Measurements from ENCODE around the gene BTRC.

BTRC gene

DNA sequence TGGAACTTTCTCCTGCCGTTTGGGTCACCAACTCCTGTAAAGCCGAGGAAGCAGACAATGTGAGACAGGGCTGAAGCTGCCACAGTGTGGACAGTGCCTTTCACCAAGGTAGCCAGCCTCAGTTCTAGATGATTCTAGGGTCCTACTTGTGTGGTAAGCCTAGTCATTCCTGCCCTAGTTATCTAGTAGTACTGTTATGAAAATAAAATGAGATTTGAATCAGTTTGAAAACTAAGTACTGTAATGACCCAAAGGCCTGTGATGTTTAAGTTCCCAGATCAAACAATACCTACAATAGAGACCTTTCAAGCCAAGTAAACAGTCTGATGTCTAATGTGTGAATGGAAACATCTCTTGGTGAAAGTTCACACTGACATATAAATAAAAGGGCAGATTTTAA is 197.0 kb downstream of the BTRC start:
- DNase-seq: no peak

DNA sequence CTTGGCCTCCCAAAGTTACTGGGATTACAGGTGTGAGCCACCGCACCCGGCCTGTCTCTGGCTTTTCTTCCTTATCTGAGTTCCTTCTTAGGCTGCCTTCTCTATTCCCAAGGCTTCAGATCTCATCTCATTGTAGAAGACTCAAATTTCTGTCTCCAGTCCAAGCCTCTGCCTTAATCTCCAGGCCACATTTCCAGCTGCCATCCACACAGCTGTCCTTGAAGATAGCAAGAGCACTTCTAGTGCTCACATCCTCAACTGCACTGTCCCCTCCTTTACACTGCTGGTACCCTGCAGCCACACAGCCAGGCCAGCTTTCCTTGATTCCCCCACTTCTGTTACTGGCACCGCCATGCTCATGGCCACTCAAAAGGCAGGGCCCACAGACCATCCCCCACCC is 198.5 kb downstream of the BTRC start:
- no peak for DNase-seq

DNA sequence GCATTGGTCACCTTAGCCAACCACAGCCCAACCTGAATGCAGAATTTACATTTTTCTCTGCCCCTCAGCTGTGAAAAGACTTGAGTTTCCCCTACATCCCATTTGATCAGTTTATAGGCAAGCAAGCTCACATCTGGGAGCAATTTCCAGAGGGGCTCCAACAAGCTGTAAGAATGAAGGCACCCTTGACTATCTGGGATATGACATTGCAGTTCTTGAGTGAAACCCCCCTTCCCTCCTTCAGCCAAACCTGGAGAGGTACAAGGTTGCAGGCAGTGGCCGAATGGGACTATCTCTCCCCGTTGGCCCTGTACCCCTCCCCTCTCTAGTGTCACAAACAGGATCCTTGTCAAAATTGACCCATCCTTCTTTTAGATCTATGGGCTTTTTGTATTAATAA is 203.6 kb downstream of the BTRC start:
- no peak for DNase-seq

DNA sequence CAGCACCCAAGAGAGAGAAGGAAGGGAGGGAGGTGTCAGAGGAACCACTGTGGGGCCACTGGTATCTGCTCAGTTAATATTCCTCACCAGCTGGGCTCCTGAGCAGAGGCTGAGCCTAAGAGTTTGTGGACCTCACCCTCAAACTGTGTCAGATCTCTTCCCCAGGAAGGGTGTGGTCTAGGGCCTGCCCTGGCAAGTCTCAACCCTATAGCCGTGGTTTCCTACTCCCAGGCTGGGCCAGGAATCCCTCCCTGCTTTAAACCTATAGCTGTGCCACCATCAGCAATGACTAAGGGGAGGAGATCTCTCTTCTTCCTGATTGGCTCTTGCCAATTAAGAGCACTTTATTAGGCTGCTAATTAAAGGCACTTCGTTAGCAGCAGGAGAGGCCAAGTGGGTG is 204.2 kb downstream of the BTRC start:
- no peak for DNase-seq

DNA sequence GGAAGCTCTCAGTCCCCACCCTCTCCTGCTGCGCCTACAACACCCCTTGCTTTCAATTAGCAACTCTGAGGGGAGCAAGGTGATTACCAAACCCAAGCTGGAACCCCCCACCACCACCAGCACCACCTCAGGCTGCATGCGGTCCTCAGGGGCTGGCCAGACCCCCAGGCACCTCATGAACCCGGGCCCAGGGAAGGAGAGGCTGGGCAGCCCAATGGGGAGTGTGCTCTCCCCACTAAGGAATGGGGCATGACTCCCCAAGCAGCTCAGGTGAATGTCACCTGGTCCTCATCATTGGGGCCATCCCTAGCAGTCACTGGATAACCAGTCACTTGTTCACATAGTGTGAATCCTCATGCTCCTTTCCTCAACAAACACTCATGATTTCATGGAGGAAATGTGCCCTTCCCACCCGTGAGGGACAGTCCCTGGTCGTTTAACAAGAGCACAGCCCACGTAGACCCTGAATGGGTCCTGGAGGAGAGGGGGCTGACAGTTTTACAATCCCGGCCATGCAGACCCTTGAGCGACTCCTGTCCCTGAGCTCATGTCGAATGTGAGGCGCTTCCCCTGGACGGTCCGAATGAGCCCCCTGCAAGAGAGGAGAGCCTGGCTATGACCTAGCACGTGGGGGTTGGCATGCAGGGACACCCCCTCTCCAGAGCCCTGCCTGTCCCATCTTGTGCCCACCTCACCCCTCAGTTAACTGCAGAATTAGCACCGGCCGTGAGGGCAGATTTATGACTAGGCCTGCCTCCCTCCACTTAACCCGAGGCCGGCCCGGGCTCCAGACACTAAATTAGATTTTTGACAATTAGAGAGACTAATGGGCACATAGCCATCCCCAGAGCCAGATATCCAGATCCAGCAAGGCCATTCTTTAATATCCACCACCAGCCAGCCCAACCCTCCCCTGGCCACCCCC is 205.0 kb downstream of the BTRC start:
- DNase-seq: no peak

DNA sequence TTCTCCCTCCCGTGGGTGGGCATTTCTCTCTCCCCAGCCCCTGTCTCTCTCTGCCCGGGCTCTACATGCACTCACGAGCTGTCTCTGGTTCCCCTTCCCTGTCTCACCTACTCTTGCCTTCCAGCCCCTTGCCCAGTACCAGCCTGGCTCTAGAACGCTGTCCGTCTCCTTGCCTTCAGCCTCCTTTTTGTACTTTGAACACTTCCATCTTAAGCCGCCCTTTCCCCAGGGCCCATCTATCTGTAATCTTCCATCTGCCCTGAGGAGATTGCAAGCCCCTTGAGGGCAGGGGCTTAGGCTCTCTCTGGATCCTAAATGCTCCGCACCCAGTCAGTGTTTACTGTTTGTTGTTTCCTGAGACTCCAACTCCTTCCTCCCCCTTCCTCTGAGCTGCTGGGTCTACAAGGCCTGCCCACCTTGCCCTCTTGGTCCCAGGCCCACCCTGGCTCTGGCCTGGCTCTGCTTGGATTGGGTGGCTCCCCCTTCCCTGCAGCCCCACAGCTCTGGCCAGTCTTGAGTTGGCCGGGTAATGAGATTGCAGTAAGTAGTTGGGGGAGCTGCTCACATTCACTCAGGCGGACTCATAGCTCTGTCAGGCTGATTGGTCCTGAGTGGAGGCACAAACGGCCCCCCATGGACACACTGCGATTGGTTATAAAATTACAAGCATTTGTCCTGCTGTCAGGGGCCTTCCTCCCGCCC is 205.8 kb downstream of the BTRC start:
- no peak for DNase-seq

DNA sequence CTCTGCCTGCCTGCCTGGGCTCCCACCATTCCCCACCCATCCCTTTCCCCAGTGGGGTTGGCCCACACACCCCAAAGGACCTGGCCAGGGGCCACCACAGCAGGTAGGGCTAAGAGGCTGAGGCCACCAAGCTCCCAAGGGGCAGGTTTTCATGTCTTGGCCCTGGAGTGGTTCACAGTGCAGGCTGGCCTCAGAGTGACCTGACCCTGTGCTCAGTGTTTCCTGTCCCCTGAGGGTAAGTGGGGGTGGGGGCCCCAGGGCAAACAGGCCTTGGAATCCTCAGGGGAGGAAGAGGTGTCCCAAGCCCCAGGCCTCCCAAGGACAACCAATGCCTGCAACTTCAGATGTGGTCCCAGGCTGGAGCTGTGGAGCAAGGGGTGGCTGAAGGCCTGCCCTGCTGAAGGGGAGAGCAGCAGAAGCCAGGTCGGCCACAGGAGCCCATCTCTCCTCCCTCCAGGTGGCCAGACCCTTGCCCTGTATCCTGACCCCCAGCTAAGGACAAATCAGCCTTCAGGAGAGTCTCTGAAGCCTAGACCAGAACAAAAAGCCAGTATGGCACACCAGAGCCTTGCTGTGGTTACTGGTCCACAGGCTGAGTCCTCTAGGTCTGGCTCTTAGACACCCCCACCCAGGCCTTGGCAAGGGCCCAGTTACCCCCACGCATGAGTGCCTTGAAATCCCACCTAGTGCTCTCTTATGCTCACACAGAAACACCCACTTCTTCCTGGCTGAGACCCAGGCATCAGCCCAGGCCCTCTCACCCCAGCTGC is 206.5 kb downstream of the BTRC start:
- DNase-seq: no peak

DNA sequence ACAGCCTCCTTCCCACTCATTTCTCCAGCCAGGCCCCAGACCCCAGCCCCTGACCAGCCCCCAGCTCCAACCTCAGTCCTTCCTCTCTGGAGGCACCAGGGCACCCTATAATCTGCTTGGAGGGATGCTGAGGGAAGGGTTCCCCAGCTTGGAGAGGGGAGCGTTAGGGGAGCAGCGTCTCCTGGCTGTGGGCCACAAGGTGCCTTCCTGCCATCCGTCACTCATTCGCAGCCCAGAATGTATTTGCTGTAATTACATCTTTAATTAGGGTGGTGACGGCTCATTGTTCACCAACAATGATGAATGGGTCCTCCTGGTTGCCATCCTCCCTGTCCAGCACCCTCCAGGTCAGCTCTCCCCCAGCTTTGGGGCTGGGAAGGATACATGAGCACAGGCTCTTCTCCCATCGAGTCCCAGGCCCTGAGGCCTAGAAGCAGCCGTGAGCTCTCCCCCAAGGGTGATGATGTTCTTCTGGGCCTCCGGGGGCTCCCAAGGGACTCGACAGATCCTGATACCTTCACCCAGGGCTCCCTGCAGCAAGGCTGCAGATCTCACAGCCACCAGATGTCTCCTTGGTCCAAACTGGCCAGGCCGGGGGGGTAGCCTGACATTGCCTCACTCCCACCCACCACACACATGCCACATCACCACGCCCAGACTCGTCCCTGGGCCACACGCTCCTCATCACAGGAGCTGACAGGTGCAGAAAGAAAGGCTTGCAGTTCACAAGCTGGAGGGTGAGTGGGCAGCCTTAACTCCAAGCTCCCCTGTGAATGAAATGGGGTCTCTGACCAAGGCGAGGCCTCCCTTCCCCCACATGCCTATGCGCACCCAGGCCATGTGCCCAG is 207.3 kb downstream of the BTRC start:
- DNase-seq: no peak

DNA sequence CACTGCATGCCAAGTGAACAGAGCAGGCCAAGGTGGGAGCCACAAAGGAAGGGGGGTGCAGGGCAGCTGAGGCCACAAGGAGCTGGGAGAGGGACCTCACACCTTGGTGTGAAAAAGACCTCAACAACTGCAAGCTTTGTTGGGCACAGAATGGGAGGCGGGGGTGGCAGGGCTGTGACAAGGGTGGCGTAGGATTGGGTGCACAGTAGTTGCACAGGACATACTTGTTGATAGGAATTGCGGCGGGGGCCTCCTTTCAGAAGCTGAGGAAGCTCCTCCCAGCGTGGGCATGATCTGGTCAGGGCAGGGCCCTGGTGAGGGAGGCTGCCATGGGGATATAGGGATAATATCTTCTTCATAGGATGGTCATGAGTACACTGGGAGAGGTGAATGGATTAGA is 208.3 kb downstream of the BTRC start:
- no peak for DNase-seq

DNA sequence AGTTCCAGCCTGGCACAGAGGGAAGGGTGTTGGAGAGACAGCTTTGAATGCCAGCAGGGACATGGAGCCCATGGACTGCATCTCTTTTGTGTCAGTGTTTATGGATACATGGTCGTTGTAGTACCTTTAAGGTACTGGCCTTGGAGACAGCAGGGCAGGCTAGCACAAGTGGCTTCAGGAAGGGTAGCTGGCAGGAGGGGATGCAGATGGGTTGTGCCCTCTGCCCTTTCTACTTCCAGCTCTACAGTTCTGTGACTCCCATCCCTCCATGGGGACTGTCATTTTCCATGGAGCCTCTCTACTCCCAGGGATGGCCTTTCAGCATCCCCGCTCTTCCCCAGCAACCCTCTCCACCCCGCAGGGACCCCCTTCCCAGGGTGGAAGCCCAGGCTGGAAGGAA is 209.0 kb downstream of the BTRC start:
- DNase-seq: no peak

DNA sequence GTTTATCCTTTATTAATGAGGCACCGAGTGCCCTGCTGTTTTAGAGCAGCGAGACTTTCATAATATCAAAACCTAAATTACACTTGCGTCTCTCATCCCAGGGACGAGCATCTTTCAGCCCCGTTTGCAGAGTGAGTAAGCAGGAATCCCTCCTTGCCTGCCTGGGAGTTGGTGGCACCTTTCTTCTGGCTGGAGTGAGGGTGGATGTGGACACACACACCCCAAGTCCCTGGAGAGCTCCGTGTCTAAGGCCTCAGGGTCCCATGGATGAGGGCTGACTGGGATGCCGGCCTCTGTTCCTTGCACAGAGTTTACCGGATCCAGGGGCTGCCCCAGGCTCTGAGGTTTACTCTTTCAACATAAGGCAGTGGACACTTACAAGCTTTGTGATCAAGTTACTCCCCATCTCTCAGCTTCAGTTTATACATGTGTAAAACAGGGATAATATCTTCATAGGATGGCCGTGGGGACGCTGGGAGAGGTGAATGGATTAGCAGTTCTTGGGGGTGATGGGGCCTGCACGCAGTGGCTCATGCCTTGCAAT is 209.6 kb downstream of the BTRC start:
- no peak for DNase-seq

DNA sequence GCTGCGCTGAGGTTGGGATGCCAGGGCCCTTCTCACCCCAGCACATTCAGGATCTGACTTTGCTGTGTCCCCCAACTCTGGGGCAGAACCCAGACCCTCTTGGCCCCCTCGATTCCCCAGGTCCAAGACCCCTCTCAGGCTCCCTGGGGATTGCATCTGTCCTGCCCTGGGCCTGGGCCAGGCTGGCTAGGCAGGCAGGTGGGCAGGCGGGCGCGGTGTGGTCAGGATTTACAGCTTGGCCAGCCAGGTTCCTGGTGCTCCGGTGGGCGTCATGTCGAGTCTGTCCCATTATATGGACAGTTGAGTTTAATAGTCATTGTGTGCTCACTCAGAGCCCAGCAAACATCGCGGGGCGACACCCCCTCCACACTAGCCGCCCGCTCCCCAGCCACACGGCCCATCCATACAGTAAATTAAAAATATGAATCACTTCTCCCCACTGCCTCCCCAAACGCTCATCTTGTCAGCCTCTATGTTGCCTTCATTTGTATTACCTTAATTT is 210.6 kb downstream of the BTRC start:
- DNase-seq: no peak

DNA sequence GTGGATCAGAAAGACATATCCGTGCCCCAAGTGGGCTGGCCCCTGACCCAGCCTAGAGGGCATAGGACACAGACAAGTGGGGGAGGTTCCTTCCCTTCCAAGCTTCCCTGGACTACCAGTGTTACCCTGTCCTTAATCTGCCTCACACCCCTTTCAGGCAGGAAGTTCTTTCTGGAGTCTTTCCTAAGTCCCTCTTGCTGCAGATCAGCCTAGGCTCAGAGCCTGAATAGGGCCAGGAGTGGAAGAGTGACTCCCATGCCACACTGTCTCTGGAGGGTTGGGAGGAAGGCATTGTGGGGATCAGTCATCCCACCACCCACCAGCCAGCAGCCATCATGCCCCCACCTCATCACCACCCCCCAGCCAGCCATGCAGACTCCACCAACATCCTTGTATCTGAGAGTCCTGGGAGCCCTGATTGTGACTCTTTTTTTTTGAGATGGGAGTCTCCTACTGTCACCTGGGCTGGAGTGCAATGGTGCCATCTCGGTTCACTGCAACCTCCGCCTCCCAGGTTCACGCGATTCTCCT is 211.5 kb downstream of the BTRC start:
- DNase-seq: no peak

DNA sequence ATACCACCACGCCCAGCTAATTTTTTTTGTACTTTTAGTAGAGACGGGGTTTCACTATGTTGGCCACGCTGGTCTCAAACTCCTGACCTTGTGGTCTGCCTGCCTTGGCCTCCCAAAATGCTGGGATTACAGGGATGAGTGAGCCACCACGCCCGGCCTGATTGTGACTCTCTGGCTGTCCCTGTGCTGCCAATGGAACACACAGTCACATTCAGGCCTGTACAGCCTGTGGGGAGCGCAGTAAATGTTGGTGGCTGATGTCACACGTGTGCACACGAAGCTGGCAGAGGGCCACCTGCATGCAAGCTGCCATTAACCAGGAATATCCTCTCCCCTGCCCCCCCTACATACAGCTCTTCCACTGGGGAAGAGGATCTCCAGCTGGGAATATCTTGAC is 212.0 kb downstream of the BTRC start:
- no peak for DNase-seq

DNA sequence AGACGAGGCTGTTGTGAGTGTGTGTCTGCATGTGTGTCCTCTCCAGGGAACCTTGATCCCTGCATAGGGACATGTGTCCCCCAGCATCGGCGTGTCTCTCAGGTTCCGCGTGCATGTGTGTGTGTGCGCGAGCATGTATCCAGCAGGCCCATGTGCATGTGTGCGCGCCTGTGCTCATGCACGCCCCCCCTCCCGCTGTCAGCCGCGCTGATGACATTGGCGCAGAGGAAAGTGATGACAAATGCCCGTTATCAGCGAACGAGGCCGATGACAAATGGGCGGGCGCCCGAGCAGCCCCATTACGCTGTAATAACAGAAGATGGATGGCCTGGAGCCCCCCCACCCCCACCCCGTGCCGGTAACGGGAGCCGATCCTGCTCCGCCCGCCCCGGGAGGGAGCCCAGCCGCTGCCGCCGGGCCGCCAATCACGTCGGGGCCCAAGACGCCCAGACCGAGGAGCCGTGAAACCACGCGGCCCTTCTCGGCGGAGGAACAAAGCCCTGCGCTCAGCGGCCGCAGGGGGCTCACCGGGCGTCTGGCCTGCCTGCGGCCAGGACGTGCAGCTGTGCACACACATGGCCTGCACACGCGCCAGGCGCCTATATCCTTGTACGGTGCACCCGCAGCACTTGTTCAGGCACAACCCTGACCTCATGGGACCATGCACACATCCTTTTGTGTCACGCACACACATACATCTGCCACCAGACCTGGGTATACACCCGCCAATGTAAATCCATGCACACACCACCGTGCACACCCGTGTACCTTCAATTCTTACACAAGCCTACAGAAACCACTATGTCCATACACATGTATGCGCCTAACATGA is 212.6 kb downstream of the BTRC start:
- peak; percentile 27 for DNase-seq

DNA sequence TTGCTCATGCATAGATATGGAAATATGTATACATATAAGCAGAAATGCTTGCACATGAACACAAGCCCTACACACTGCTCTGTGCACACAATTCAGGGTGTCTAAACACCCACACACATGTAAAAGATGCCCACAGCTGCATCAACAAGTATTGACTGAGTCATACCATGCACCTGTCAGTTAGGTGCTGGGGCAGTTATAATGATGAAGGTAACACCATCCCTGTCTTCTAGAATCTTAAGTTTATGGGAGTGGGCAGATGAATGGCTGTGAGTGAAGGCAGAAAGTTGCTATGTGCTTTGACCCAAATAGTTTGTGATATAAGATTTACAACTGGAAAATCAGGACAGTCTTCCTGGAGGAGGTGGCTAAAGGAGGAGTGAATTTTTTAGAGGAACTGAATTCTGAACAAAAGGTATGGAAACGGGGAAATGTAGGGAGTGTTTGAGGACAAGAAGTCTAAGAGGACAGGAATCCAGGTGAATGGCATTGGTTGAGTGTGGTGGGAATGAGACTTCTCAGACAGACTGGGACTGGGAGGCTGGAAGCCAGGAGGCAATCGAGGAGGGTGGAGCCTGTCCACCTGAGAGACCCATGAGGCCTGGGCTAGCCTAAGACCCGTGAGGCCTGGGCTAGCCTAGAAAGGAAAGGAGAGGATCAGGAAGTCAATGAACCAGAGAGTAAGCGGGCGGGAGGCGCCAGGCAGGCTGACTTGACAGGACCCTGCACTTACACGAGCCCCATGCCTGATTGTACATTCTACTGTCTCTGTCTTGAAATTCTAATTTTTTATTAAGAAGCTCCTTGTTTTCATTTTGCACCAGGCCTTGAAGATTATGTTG is 213.4 kb downstream of the BTRC start:
- no peak for DNase-seq

DNA sequence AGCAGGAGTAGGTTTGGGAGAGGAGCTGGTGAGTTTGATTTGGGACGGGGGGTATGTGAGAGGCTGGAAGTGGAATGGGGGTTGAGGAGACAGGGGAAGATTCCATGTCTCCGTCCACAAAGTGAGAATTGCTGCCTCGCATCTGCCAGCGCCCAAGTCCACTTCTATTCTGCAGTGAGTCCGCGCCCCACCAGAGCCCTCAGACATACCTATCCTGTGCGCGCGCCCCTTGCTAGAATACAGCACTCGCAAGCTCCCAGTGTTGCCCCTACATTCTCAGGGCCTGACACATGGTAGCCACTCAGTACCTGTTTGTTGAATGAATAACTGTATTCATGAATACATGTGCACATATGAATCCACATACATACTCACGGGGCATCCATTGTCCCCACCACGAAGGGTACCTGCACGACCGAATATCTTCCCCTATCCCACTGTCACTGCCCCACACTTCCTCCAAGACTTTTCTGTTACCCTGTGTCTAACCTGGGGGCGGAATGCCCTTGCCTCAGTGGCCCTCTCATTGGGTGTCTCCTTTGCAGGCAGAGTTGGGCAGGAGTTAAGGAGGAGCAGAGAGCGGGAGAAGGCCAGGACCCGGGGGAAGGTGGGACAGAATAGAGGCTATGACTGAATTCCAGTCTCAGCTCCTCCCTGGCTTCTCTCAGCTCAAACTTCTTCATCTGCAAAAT is 214.2 kb downstream of the BTRC start:
- no peak for DNase-seq

DNA sequence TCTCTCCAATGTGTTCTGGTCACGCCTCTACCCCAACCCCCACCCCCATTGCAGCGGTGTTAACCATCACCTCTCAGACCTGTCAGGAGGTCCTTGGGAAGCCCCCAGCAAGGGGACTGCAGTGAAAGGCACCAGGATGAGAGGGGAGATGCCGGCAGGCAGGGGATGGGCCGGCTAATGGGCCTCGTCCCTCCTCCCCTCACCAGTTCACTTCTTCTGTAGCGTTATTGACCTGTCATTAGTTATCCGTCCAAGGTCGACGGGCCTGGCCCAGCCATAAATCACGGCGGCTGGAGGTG is 215.3 kb downstream of the BTRC start:
- no peak for DNase-seq

DNA sequence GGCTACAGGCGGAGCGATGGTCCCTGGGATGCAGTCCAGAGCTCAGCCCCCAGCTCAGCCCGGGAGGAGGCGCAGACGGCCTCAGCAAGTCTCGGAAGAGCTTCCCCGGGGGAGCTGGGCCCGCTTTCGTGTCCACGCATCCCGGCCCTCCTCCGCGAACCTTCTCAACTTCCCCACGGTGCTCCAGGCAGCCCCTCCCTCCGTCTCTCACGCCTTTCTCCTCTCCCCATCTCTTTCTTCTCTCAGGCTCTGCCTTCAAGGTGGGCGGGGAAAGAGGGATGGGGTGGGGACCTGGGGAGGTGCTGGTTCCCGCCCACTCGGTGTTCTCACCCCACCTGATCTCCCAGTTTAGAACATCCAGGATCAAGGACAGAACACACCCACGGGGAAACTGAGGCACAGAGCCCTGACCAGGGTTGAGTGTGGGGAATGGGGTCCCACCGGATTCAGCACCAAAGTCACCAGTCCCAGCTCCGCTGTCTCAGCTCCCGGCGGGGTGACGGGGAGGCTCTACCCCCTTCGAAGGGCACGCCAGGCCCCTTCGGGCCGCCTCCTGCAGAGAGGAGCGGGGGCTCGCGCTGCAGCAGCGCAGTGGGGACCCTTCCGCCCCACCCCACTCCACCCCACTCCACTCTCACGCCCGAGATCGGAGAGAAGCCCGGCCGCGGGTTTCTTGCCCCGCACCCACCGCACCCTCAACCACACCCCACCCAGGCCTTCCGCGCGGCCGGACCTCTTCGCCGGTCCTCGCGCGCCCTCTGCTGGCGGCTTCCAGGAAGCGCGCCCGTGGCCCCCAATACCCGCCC is 215.9 kb downstream of the BTRC start:
- DNase-seq: peak; percentile 70

Measured in stimulated activated CD4-positive, alpha-beta T cell treated with anti-CD3 and anti-CD28 coated beads, Interleukin-1b, Interleukin-23, amount 100 ng/mL, for 48 hours (primary cell).